Measurements from ENCODE around the gene YJEFN3.

- no peak for TF ChIP-seq CTCF (IDR thresholded peaks at IDR 0.05; ENCODE audit: insufficient read depth, low read length, poor library complexity, severe bottlenecking)
- no peak for TF ChIP-seq EZH2phosphoT487 (conservative IDR thresholded peaks at IDR 0.05; ENCODE audit: low read length)
These were observed 53.8 kb downstream of the YJEFN3 start for GRCh38 chr19:19582471-19582870.
